ENCODE measurements around the gene EIF2B2.

EIF2B2 gene

DNA sequence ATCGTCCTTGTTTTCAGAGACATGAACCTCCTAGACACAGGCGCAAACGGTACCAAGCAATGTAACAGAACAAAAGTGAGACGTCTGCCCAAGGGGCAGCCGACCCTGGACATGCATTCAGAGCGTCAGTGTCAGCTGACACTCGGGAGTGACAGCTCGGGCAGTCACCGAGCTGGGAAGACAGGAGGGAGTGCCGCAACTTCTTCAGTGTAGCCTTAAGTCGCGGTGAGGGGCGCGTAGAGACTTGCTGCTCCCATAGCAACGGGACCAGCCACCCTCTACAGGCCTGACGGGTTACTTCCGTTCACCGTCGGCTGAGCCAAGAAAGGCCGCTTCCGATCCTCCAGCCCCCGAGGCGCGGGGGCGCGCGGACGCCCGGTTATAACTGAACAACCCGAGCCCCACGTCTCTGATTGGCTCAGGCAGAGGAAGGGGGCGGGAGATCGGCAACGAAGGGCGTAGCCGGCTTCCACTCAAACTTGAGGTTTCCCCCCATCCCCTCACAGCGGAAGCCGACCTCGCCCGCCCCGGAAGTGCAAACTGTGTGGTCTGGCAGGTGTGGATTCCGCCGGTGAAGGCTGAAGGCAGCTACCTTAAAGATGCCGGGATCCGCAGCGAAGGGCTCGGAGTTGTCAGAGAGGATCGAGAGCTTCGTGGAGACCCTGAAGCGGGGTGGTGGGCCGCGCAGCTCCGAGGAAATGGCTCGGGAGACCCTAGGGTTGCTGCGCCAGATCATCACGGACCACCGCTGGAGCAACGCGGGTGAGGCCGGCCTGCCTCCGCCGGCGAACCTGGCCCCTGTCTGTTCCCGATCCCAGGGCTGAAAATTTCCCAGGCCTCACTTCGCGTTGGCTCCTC, at the start of gene EIF2B2:
Gene EIF2B2 (plus strand): TSS at position 530 of the 858 bp plus-strand sequence. CDS start 70 bp downstream, at position 600.
- peak; percentile 100 for DNase-seq

DNA sequence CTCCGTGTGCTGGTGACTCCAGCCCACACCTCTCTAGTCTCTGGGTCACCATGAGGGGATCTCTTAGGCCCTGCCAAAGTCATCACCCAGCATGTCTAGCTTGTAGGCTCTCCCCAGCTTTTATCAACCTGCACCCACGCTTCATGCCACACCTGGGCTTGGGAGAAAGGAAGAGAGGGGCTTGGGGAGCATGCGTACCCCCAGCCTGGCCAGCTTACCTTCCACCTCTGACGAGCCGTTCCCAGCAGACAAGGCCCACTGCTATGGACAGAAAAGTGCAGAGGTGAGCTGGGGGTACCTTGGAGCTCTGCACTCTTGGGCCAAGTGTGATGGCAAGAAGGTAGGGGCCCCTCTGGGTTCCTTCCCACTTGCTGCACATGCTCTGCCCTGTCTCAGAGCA, 49.0 kb upstream of the EIF2B2 start:
- no peak for DNase-seq

DNA sequence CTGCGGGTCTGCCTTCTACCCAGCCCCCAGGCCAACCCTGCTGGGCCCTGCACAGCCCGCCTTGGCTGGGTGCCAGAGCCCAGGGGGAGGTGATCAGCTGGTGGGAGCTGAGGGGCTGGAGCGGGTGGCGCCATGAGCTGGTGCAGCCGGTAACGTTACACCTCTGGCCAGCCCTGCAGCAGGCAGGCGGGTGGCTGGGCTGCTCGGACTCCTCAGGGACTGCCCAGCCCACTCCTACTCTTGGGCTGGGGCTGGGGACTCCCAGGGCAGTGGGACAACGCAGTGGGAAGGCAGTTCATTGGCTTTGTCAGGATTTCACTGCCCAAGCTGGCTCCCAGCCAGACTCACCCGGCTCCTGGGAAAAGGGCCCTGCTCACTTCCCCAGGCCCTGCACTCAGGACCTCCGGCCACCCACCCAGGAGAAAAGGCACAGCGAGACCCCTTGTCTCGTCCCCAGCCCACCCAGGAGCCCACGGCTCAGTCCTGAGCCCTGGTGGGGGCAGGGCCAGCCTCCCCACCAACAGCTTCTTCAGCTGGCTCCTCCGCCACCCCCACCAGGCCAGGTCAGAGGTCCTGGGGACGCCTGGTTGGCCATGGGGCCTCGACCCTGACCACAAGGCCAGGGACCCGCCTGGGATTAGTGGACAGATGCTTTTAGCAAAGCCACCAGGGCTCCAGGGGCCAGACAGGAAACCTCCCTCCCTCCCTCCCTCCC, 48.3 kb upstream of the EIF2B2 start:
- DNase-seq, result no peak

DNA sequence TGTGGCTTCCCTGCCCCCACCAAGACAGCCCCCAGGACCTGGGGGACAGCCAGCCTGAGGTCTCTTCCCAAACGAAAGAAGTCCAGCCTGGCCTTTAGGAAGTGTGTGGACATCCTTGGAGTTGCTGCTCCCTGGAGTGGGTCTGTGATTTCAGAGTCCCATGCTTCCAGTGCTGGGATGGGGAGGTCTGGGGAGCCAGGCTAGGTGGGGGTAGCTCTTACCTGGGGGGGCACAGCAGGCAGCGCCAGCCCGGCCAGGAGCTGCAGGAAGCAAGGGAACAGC, 47.8 kb upstream of the EIF2B2 start:
- DNase-seq, result no peak

DNA sequence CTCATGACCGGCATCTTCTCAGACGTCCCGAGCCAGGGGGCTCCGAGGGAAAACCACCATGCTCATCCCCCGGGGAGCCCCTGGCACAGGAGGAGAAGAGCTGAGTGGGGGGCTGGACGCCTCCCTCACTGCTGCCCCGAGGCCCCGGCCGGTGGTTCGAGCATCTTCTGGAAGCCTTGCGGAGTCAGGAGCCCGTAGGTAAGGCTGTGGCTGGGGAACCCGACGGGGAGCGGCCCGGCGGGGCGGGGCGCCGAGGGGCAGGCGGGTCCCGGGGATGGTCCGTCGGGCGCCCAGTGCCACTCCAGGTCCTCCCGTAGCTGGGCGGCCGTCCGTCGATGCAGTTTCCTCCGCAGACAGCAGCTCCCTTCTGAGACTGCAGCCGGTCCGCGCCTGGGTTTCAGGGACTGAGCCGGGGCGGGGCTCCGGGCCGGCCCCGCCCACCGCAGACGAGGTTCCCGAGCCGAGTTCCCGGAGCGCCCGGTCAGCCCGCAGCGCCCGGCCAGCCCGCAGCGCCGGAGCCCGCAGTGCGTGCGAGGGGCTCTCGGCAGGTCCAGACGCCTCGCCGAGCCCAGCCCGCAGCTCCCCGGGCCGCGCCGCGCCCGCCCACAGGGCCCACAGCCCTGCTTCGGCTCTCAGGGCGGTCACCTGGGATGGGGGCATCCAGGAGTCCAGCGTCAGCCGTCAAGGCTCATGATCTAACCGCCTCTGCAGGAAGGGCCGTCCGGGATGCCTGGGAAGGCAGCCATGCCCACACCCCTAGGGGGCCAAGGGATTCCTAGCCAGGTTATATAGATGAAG, 47.3 kb upstream of the EIF2B2 start, which contains the start of gene PGF:
Gene PGF (minus strand): TSS at position 369 of the 798 bp plus-strand sequence. CDS start 355 bp downstream, at position 14.
- peak; percentile 79 for DNase-seq

DNA sequence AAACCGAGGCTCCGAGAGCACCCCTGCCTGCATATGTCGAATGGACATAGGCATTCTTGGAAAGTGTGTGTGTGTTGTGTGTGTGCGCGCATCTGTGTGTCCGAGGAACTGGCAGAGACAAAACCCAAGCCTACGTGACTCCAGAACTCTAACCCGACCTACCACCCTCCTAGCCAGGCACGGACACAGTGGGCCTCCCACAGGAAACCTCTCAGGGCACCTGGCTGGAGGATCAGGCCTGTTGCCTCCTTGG, 46.8 kb upstream of the EIF2B2 start:
- no peak for DNase-seq

DNA sequence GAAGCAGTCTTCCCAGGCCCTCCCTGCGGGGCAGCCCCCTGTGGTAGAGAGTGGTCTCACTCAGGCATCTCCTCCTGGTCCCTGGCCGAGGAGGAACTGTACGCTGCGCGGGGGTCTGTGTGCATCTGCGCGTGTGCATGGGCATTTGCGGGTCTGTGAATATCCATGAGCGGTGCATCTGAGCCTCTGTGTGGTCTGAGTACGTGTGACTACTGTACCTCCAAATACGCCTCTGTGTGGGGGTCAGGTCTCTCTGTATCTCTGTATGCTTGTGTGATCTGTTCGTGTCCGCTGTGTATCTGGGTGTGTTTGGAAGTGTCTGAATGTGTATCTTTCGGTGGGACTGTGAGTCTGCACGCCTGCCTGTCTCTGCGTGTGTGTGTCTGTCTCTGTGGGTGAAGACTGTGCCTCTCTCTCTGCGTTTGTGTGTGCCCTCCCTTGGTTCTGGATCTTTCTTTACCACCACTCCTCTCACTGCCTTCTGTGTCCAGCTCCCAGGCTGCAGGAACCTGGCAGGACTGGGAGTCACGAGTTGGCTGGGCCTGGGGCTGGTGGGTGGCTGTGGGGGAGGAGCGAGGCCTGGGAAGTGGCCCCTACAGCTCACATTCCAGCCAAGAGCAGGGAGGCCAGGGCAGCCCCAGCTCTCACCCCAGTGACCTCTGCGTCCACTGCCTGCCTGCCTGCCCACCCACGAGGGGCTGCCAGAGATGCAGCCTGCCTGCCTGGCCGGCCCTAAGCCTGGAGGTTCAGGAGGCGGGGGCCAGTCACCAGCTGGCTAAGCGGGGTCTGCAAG, 46.2 kb upstream of the EIF2B2 start:
- DNase-seq, result no peak

DNA sequence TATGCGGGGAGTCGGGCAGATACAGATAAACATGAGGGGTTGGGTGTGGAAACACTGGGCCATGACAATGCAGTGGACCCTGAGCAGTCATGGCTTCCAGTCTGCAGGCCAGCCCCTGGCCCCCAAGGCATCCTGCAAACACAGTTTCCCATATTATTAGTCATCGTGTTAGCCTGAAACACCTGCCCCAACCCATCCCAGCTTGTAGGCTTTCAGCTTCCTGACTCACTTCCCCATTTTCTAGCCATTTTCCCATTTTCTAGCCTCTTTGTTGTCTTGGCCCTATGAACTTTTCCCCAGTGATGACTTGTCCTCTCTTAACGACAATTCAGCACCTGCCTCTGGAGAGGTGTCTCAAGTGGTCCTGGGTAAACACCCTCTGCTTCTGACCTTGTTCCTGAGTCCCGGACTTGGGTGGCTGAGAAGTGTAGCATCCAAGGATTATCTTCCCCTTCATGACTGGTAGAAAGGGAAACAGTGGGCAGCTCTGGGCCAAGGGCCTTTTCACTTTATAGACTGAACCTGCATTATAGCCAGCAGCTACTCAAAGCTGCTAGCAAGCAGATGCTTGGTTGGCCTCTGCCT, 43.0 kb upstream of the EIF2B2 start:
- DNase-seq, result no peak

DNA sequence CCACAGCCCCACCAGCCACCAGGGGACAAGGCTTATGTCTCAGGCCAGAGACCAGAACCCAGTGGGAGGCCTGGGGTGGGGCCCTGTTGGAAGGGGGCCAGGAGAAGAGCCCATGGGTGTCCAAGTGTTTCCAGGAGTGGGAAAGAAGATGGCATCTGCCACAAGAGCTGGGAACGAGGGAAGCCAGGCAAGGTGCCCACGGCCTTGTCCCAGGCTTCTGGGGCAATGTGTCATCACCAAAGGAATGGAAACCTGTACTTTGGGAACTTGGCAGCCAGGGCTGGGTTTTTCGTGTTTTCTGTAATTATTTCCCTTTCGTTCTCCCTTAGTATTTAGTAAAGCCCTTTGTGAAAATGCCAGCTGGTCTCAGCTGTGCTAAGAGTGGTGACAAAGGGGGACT, 42.0 kb upstream of the EIF2B2 start:
- no peak for DNase-seq

DNA sequence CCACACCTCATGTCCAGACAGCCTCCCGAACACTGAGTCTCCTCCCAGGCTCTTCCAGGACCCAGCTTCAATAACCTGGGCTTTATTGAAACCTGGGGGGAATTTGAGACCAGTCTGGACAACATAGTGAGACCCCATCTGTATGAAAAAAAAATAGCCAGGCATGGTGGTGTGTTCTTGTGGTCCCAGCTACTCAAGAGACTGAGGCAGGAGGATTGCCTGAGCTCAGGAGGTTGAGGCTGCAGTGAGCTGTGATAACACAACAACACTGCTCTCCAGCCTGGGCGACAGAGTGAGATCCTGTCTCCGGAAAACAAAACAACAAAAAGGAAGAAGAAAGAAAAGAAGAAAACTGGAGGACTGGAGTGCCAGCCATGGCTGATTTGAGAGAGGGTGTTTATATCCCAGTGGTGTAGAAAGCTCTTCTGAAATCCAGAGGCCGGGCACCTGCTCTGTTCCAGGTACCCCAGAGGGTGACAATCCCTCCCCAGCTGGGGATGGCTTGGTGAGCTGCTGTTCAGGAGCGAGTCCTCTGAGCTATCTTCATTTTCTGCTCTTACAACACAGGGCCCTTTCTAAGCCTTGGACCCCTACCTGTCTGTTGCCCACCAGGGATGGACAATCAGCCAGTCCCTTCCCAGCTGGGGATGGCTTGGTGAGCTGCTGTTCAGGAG, 41.3 kb upstream of the EIF2B2 start:
- no peak for DNase-seq

DNA sequence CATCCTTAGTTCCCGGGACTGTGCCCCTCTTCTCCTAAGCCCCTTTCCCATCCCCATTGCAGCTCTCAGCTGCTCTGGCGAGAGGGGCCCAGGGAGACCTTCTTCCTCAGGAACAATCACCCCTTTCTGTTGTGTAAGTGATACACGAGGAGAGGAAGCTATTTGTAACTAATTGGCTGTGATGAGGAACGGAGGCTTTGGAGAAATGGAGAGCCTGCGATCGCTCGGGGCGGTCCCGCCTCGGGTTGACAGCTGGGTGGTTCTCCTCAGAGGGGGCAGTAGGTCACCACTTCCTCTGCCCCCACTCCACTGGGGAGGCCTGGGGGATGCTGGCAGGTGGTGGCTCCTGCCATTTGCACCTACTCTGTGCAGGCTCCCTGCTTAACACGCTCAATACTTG, 40.7 kb upstream of the EIF2B2 start:
- no peak for DNase-seq

DNA sequence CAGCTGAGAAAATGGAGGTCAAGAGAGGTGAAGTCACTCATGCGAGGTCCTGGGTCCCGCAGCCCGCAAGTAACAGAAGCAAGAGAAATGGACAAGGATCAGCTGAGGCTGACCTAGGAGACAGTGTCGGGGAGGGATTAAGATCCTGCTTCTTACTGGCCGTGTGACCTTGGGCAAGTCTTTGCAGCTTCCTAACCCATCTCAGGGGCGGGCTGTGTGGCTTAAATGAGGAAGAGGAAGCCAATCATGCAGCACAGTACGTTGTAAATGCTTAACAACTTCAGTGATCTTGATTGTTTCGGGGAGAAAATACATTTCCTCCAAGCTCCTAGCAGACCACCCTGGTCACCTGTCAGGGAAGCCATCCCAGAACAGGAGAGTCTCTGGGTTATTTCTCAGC, 40.2 kb upstream of the EIF2B2 start:
- no peak for DNase-seq

DNA sequence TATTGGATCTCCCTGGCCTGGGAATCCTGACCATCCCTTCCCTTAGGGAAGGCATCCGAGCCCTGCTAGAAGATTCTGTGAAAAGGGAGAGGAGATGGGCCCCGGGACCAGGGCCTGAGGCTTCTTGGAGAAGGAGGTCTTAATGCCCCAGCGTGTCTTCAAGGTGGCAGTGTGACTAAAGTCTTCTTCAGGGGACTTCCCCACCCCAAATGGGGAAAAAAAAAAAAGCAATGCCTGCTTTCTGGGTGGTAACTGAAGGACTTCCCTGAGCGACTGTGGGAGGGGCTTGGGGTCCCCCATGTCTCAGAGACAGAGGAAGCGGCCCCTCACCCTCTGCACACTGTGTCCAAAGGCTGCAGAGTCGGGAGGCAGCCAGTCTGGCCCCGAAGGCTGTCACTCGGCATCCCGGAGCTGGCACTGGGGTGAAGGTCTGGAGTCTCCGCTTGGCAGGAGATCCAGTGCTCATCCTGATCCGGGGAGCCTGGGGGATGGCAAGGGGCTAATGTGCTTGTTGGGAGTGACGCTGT, 39.5 kb upstream of the EIF2B2 start:
- DNase-seq, result no peak

DNA sequence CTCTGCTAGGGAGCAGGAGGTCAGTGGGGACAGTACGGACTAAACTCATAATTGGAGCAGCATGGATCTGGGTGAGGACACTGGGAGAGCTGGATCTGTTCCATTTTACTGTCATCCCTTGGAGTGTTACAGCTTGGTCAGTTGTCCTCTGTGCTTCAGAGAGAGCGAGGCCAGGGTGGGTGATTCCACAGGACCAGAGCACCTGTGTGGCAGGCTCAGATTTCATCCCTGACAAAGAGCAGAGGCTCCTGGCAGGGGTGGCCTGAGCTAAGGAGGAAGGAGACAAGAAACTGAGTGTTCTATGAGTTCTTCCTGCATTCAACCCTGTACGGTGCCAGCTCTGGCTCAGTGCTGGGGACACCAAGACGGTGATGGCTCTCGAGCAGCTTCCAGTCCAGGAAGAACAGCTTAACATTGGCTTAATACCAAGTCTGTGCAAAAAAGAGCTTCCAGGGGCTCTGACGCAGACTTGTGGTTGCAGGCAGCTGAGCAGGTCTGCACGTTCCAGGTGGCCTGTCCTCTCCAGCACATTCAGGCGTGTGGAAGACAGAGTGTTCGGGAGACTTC, 38.9 kb upstream of the EIF2B2 start:
- no peak for DNase-seq

DNA sequence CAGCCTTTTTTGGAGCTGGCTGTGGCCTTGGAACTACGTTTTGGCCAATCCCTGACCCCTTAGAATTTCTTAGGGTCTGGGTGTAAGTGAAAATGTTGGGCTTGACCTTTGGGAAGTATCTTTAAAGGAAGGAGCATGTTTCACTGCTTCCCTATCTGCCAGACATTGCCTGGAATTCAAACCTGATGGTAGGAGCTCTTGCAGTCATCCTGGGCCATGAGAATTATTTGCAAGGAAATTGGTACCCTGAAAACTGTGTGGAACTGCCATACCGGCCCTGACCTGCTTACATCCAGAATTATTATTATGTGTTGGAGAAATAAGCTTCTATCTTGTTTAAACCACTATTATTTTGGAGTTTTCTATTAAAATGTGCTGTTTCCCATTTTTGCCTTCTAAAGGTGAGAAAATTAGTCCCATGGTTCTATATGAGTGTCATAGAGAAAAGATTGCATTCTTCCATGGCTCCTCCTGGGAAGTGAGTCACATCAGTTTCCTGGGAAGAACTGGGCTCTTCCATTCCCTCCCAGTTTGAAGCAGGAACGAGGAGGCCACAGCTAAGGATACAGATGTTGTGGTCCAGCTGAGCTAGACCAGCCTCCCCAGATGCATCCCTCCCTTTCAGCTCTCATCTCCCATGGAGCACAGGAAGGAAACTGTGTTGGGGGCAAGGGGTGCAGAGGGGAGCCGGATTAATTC, 37.8 kb upstream of the EIF2B2 start:
- no peak for DNase-seq

DNA sequence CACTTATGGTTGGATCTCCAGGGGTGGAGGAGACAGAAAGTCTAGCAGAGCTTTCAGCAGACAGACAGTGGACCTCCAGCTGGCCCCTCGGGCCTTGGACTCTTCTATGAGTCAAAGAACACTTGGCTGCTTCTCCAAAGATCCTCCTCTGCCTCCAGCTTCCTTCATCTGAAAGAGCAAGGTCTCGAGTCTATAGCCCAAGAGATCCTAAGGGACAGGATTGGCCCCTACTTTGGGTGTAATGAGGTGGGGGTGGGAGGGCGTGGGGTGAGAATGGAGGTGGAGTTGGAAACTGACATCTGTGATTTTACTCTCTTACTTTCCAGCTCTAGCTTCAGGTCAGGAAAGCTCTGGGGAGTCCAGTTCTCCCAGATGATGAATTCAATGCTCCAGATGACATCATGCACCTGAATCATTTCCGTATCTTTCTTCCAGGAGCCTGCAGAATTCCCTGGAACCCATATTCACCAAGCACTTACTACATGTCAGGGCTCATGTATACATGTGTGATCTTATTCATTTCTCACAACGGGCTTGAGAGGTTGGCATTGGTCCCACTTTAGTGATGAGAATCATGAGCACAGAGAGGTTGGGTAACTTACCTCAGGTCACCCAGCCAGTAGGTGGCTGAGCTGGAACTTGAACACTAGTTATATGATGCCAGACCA, 37.1 kb upstream of the EIF2B2 start:
- no peak for DNase-seq

DNA sequence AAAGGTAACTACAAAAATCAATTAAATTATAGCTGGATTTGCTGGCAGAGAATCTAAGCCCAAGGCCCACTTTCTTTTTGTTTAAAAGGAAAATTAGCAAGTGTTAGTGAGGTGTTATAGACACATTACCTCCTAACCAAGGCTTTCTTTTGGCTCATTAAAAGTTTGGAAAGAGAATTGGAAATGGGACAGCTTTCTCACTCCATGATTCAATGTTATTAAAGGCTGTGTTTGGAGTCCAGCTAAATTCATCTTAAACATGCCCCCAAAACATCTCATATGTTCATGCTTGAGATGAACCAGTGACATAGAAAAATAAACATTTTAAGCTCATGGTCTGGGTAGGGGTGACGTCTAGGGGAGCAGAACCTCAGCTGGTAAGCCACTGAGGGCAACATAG, 33.9 kb upstream of the EIF2B2 start:
- no peak for DNase-seq

DNA sequence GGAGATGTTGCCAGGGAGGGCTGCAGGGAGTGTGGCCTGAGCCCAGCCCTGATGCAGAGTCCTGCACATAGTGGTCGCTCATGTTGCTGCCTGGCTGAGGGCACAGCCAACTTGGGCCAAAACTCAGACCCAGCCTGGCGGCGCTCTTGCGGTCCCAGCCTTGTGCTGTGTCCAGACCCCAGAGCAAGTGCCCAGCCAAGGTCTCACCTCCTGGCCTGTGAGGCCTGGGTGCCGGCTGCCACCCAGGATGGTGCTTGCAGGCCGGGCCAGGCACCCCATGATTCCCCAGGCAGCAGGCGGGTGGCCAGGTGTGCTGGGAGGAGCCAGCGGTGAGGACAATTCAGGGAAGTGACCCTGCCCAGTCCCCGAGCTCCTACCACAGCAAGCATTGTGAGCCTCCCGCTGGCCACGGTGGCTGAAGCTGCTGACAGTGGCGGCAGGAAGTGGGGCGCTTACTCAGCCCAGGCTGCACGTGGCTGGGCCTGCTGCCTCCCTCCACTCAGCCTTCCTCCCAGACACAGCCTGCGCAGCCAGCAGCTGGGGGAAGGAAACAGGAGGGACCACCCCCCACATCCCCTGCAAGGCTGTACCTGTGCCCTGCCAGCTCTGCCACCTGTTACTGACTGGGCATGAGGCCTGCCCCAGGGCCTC, 29.6 kb upstream of the EIF2B2 start:
- DNase-seq, result peak; percentile 62

DNA sequence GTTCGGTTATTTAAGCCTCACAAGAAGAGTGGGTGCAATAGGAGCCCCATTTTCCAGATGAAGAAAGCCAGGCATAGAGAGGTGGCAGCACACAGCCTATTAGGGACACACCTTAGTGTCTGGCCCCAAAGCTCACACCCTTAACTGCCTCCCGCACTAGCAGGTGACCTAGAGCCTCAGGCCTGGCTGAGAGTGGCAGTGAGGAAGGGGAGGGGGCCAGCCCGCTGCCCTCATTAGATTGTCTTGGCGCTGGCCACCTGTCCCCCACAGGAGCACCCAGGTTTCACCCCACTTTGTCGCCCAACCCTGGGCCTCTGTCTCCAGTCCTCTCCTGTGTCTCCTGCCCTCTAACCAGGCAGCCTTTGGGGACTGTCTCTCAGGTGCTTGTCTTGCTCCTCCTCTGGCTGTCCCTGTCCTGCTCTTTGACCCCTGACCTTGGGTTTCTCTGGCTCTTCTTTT, 28.8 kb upstream of the EIF2B2 start:
- DNase-seq, result peak; percentile 46
